ENCODE results near the gene PLAAT1. TPM values are rescaled to one million over a fixed set of nuclear protein-coding genes. Genes with fewer than 3 reads are reported as not detected.

Gene PLAAT1
- polyA plus RNA-seq, 1 donor, result 21.1 TPM

- no peak for DNase-seq
These were observed 13.1 kb downstream of the PLAAT1 start for GRCh38 chr3:193253986-193254660.

DNA sequence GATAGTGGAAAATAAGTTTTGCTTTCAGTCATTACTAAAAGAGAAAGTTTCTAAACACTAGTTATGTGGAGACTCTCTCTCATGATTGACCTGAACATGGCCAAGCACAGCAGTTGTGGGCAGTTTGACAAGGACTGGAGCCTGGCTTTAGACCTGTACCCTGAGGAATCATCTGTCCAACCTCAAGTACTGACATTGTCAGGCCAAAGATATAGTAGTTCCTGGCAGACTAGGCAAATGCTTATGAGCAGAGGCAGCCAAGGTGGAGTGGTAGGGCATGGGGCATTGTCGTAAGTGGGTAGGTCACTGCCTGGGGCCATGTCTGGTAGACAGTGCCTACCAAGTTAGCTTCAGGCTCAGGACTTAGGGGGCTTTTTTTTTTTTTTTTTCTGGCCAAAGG, 20.9 kb downstream of the PLAAT1 start:
- DNase-seq, result no peak

GRCh38 chr3:193262707-193263106, 21.7 kb downstream of the PLAAT1 start:
- DNase-seq, result no peak

- no peak for DNase-seq
These were observed 28.5 kb downstream of the PLAAT1 start for GRCh38 chr3:193269343-193270028.

- DNase-seq, result no peak
These were observed 29.4 kb downstream of the PLAAT1 start for GRCh38 chr3:193270451-193270850.

- DNase-seq, result no peak
These were observed 30.2 kb downstream of the PLAAT1 start for GRCh38 chr3:193271101-193271840.

DNA sequence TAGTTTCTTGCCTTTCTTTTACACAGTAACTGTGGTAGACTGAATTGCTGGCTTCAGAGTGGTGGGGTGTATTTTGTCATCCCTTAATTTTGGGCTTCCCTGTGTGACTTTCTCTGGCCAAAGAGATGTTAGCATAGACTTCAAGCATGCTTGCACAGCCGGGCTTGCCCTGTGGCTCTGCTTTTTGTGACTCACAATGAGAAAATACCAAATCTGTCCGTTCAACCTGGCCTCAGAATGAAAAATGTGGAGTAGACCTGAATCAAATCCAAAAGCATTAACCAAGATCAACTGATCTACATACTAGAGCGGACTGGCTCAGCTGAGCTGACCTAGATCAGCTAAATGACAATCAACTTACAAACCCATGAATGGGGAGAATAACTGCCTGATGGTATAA, 51.4 kb downstream of the PLAAT1 start:
- no peak for DNase-seq

DNA sequence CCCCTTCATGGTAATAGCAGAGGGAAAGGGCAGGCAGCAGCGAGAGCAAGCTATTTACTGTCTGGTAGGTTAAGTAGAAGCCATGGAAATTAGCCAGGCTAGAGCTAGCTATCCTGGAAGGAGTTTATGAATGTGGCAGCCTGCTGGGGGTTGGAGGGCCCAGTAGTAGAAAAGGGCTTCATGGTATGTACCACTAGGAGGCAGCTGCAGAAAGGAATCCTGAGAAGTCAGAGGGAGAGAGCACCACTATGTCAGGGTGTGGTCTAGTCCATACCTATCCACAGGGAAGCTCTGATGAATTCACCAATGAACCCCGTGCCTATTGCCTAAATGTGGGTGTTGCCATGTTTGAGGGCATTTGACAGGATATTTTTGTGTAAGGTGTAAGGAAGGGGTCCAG, 55.0 kb downstream of the PLAAT1 start:
- DNase-seq, result no peak

DNA sequence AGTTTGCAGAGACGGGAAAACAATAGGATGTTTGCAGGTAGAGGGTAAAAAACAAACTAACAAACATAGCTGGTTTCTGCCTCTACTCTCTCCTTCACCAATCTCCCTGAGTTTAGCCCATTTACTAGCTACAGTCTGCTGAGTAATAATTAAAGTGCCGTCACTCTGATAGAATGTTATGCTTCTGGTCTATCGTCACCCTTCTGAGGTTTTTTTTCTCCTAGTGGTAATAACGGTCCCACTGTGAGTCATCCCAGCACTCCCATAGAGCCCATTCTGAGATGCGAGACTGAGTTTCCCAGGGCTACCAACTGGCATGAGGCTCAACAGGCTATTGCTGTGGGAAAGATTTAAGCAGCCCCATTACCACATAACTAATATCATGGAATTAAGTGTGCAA, 56.4 kb downstream of the PLAAT1 start:
- DNase-seq, result no peak

- DNase-seq, result no peak
These were observed 60.4 kb downstream of the PLAAT1 start for GRCh38 chr3:193301433-193301832.

DNA sequence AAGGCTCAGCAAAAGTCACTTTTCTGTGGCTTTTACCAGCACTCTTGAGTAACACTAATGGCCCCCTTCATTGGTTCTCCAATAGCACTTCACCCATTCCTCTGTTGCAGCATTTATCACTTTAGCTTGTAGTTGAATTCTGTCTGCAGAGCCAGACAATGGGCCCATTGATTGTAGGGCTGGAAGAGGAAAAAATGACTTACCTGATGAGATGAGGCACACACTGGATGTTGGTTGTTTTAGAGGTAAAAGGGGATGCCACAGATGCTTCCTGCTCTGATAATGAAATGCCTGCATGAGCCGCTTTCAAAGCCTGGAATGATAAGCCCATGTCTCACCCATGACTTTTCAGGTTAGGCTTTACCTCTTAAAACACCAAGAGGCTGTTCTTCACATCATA, 64.3 kb downstream of the PLAAT1 start:
- no peak for DNase-seq

GRCh38 chr3:193310914-193311723, 70.1 kb downstream of the PLAAT1 start:
- no peak for DNase-seq

DNA sequence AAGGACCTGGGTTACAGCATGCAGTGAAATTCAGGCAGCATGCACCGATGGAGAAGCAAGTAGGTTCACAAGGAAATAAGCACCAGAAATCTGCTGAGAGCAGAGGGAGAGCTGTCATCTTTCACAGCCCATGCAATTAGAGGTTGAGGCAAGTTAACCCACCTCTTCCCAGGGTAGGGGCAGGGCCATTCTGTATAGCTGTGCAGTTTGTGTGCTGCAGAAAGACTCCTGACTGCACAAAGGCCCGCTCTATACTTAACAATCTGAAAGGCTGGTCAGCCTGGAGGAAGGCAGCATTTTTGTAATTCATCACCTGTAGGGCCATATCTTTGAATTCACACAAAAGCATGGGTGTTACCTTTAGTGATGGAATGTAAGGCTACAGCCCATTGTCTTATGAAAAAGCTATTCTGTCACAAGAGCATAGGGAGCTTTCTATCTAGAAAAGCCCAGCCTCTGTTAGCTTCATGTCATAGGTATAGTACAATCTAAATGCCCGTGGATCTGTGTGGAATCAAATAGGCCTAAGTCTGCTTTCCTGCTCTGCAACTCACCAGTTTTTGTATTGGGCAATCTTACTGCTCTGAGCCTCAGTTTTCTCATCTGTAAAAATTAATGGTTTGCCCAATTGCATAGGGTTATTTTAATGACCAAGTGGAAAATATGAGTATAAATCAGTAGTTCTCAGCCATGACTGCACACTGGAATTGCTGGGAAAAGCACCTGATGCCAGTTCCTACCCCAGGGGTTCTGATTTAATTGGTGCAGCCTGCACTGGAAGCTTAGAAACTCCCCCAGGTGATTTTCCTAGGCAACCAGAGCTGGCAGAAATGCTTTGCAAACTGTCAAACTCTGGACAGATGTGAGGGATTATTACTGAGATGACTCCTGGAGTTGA, 72.3 kb downstream of the PLAAT1 start:
- DNase-seq, result no peak

- DNase-seq, result no peak
These were observed 73.1 kb downstream of the PLAAT1 start for GRCh38 chr3:193314161-193314560.

DNA sequence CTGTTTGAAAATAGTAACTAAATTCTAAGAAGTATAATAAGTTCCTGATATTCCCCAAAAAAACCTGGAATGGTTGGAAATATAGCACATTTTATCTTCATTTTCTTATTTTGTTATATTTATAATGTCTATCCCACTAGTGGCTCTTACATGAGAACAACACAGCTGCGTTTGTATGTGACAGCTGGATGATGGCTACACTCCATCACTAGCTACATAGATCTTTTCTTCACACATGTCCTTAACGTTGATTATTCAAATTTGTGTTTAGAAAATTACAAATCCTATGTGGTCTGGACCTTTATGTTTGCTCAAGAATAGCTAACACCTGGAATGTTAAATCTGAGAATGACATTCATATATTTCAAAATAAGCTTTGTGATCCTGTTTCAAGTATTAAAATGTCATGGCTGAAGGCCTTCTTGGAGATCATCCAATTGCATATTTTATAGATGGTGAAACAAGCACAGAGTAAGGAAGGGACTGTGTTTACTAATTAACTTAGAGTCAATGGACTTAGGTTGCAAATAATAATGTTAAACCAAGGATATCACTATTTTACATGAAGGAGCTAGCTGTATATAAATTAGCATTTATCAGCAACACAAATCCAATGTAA, 76.8 kb downstream of the PLAAT1 start:
- peak; percentile 11 for DNase-seq

Other genes starting within 250 kb of the PLAAT1 start
- 0.88 TPM for gene ATP13A5, start 137.5 kb downstream of the PLAAT1 start, polyA plus RNA-seq (ENCODE audit: insufficient read length)